GM12874 (cell line): ENCODE measurements around the gene BCL10.

ENCODE experiments used
- CTCF ChIP-seq: IDR thresholded peaks from 2 replicates; pipeline ENCODE4 v1.5.1; 2011; ENCODE audit warnings: low read depth, mild to moderate bottlenecking, control low read depth, low read length, moderate library complexity; ENCODE audit not compliant: insufficient read depth

Gene BCL10

GRCh38 chr1:85276978-85277639 is 677 bp upstream of the BCL10 start:
- no peak for TF ChIP-seq CTCF

GRCh38 chr1:85275701-85276214 is 674 bp downstream of the BCL10 start:
- no peak for TF ChIP-seq CTCF

- TF ChIP-seq CTCF, result no peak
Observed at GRCh38 chr1:85274969-85275453, 1.4 kb downstream of the BCL10 start.

- no peak for TF ChIP-seq CTCF
Observed at GRCh38 chr1:85273397-85273796, 3.0 kb downstream of the BCL10 start.

GRCh38 chr1:85268801-85269585 is 7.4 kb downstream of the BCL10 start:
- TF ChIP-seq CTCF, result no peak

GRCh38 chr1:85267313-85267712 is 9.1 kb downstream of the BCL10 start:
- TF ChIP-seq CTCF, result no peak

GRCh38 chr1:85264150-85264549 is 12.3 kb downstream of the BCL10 start:
- no peak for TF ChIP-seq CTCF
